Erythroblast (primary cell): Measurements from ENCODE around the gene RRBP1.

Experiments
- GATA1 ChIP-seq: IDR thresholded peaks from 2 replicates; pipeline ENCODE4 v1.6.1; 2011; ENCODE audit warnings: low read depth, mild to moderate bottlenecking, control low read depth, low read length, moderate library complexity
- POLR2A ChIP-seq: IDR thresholded peaks from 2 replicates; pipeline ENCODE4 v1.6.1; 2011; ENCODE audit warnings: mild to moderate bottlenecking, low read length

DNA sequence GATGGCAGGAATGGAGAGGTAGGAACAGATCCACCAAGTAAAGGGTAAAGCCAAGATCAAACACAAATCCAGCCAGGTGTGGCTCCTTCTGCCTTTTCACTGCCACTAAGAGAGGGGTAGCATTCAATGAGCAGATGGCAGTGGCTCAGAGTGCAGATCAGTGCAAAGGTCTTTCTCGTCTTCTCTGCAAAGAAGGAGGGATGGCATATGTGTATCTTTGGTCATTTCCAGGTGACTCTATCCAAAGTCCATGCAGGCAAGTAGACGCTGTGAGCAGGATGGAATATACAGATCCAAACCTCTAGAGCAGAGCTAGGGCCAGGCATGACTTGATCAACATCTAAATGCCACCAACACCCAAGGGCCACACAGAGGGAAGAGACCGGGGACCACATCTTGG, 24.6 kb upstream of the RRBP1 start:
- TF ChIP-seq POLR2A (no peak), GATA1 (no peak)
